ENCODE results near the gene TPRA1.

Gene TPRA1

DNA sequence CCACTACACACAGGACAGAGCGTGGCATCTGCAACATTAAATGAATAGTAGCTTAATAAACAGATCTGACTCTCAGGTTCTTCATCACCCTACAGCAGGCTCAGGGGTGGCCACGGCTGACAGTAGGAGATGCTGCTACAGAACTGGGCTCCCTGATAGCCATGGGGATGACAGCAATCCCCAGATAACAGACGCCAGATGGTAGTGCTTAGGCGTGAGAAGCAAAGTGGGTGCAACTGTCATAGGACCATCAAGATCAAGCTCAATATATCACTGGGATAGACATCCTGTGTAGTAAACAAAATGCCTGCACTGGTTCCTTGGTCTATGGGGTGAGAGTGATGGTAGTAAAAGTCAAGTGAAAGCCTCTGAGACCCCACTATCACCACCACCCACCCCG, 2.6 kb upstream of the TPRA1 start:
- DNase-seq (ENCODE audit: low read depth in 1 of 2, low spot score in 1 of 2) = no peak

DNA sequence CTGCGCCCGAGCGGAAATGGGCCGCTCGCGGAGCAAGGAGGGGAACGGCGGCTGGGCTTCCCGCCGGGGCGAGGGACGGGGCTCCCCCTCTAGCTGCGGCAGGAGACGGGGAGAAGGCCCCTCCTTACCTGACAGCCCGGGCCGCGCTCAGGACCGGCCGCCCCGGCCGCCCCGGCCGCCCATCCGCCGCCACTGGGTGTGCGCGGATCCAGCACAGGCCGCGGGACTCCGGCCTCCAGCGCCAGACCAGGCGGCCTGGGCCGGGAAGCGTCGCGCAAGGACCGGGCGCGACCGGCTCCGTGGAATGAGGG, 296 bp downstream of the TPRA1 start:
- DNase-seq (ENCODE audit: low read depth in 1 of 2, low spot score in 1 of 2) = no peak

DNA sequence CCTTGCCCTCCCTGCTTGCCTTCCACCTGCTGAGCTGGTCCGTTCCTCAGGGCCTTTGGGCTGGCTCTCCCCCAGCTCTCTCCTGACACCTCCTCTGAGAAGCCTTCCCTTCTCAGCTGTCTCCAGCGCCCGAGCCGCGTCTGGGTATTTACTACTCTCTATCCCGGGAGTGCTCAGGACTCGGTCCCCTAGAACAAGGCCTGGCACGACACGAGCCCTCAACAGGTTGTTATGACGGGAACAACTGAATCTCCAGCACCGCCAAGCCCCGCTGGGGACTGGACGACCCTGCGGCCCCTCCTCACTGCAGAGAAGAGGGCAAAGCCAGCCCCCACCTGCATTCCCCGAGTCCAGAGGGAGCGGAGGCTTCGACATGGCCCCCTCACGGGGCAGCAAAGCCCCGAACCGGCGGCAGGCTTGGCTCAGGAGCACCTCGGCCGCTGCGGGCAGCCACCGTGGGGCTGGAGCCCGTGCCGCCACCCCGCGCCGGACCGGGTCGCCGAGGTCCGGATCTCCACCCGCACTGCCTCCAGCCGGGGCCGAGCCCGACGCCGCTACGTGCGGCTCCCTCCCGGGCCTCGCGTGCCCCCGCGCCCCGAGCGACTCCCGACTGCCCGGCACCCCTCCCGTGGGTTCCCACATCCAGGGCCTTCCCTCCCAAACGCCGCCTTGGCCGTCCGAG, 792 bp downstream of the TPRA1 start:
- DNase-seq (ENCODE audit: low read depth in 1 of 2, low spot score in 1 of 2) = no peak

DNA sequence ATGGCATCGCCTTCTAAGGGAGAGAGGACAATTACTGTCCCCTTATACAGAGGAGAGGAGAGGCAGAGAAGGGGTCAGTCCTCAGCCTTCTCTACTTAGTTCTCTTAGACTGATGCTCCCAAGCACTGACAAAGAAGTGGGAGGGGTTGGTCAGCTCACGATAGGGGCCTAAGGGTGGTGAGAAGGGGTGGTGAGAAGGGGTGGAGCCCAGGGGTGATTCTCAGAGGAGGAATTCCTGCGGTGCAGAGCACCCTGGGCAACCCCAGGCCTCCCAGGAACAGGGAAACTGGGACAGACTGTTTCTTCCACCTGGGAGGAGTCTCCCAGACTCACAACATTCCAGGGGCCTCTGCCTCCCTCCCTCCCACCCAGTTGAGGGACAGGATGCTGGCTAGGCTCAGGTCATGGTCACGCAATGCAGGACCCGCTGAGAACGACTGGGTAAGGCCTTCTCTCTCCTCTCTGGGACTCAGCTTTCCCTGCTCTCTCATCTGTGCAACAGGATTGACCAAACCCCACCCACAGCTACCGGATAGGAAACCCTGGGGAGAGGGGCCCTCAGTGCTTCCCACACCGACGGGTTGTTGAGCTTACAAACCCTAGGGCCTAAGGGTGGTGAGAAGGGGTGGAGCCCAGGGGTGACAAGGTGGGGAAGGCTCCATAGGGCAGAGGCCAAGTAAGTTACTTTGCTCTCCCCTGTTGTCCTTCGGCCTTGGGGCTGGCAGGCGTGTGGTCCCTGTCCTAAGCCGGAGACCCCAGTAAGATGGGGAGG, 1.5 kb downstream of the TPRA1 start:
- no peak for DNase-seq (ENCODE audit: low read depth in 1 of 2, low spot score in 1 of 2)

- DNase-seq (ENCODE audit: low read depth in 1 of 2, low spot score in 1 of 2) = no peak
Observed at GRCh38 chr3:127587876-127588275, 2.7 kb downstream of the TPRA1 start.

DNA sequence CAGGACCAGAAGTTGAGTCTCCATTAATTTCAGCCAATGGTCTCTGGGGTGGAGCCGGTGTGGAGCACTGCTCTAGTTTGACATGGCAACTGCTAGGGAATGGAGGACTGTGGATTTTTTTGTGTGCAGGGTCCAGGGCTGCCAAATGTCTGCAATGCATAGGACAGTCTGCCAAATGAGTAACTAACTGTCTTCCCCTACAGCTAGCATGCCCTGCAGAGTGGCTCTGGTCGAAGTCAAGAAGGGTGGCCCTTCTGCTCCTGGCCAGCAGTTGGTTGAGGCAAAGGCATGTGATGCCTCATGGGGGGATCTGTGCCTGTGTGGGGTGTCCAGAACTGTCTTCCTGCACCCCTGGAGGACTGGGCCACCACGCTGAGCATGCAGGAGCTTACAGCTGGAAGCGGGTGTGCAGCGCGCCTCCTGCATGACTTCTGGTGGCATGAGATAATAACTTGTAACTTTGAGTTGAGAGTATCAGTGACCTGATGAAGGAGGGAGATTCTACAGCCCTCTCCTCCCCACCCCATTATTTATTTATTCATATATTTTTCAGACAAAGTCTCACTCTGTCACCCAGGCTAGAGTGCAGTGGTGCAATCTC, 4.6 kb downstream of the TPRA1 start:
- DNase-seq (ENCODE audit: low read depth in 1 of 2, low spot score in 1 of 2) = no peak

DNA sequence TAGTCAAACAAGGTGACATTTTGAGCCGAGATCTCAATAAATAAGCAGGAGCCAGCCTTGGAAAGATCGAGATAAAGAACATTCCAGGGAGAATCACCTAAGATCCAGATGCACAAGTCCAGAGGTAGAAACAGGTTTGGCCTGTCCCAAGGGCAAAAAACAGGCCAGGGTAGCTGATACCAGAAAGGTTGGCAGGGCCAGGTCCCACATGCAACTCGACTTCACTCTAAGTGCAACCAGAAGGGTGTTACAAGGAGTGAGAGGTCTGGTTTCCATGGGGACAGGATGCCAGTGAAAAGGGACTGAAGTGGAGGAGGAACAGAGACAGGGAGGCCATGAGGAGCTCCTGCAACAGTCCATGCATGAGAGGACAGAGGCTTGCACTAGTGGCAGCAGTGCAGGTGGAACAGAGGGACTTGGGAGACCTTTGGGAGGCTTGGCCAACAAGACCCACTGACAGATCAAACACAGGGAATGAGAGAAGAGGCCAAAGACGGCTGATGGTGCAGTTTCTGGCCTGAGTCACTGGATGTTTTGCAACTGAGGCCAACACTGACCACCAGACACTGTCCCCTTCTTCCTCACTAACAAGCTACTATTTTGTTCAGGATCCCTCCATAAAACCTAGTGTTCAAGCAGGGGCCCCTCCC, 5.2 kb downstream of the TPRA1 start:
- no peak for DNase-seq (ENCODE audit: low read depth in 1 of 2, low spot score in 1 of 2)

DNA sequence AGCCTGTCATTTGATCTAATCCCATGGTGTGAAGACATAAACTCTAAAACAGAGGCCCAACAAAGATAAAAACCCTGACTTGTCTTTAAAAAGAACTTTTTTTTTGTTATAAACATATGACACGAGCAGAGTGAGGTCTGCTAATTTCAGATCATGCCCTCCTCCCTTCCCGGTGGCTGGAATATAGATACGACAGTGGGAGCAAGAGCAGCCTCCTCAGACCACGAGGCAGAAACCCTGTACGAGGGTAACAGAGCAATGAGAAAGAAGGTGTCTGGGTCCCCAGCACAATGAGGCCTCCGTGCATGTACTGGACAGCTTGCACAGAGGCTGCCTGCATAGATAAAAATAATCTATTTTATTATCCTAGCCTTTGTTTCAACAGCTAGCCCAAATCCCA, 5.8 kb downstream of the TPRA1 start:
- no peak for DNase-seq (ENCODE audit: low read depth in 1 of 2, low spot score in 1 of 2)

DNA sequence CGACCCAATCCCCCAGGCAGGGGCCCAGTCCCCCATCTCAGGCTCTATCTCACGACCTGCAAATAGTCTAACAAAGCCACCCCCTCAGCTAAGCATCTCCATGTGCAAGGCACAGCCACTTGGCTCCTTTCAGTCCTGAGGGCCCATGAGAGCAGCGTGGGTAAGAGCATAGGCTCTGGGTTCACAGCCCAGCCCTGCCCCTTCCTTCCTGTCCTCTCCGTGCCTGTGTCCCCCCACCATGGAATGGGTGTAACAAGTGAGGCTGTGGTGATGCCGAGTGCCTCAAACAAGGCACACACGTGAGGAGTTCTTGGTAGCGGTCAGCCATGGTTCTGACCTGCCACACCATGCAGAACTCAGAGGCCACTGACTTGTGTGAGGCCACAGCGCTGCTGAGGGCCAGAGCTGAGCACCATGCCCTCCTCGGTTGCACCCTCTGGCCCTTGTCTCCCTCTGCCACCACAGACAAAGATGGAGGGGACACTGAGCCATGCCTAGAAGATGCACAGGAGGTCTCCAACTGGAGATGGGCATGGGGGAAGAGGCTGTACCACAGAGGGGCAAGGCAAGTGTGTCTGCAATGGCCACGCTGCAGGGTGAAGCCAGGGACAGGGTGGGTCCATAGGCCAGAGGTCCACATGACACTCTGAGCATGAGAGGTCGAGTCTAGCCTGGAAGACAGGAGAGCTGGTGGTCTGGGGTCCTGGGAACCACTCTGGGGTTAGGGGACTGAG, 10.0 kb downstream of the TPRA1 start:
- no peak for DNase-seq (ENCODE audit: low read depth in 1 of 2, low spot score in 1 of 2)

- DNase-seq (ENCODE audit: low read depth in 1 of 2, low spot score in 1 of 2) = no peak
Observed at GRCh38 chr3:127578802-127579201, 11.7 kb downstream of the TPRA1 start.

DNA sequence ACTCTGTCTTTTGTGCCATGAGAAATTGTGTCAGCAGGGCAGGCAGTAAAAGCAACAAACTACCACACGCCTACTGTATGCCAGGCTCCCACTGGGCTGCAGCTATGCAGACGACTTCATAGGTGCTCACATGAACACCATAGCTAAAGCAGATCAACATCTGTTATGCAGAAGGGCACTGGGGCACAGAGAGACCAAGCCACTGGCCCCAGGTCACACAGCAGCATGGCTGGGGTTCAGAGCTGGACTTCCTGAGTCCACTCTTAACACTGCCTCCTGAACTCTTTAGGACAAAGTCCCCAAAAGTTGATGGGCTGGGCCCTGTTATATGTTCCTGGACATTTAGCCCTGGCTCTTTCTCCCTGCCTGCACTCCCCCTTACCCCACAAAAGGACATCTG, 12.4 kb downstream of the TPRA1 start:
- DNase-seq (ENCODE audit: low read depth in 1 of 2, low spot score in 1 of 2) = no peak

- DNase-seq (ENCODE audit: low read depth in 1 of 2, low spot score in 1 of 2) = no peak
Observed at GRCh38 chr3:127577448-127577847, 13.1 kb downstream of the TPRA1 start.

GRCh38 chr3:127574880-127575878, 15.4 kb downstream of the TPRA1 start:
- peak; percentile 71 to 78 for DNase-seq (ENCODE audit: low read depth in 1 of 2, low spot score in 1 of 2)

- no peak for DNase-seq (ENCODE audit: low read depth in 1 of 2, low spot score in 1 of 2)
Observed at GRCh38 chr3:127573912-127574311, 16.6 kb downstream of the TPRA1 start.

- DNase-seq (ENCODE audit: low read depth in 1 of 2, low spot score in 1 of 2) = no peak
Observed at GRCh38 chr3:127573401-127573800, 17.1 kb downstream of the TPRA1 start.

- no peak for DNase-seq (ENCODE audit: low read depth in 1 of 2, low spot score in 1 of 2)
Observed at GRCh38 chr3:127572735-127573134, 17.8 kb downstream of the TPRA1 start.

GRCh38 chr3:127572186-127572585, 18.3 kb downstream of the TPRA1 start:
- no peak for DNase-seq (ENCODE audit: low read depth in 1 of 2, low spot score in 1 of 2)

DNA sequence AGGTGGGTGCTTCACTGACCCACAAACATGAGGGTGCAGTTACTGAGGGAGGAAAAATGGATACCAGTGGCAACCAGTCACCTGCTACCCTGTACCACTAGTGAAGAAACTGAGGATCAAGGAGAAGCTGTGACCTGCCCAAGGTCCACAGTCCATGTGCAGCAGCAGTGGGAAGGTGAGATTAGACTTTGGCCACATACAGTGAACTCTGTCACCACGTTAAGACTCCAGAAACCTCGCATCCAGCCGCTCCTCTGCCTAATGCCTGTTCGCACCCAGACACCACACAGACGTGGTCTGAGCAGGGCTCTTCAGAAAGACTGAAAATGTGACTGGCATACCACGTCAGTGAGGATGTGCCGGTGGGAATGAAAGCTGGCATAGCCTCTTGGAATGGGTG, 20.0 kb downstream of the TPRA1 start:
- DNase-seq (ENCODE audit: low read depth in 1 of 2, low spot score in 1 of 2) = no peak

DNA sequence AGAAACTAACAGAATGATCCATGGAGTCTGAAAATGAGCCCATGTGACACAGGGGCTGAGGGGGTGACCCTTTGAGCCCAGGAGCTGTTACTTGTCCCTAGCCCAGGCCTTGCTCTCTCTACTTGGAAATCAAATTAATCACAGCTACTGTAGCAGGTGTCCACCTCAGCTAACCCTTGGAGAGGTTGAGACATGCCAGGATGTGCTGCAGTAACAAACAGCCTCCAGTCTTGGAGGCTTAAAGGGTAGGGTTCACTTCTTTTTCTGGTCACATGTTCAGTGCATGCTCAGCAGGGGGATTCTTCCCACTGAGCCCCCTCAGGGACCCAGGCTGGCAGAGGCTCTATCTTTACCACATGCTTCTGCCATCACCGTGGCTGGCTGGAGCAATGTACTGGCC, 21.4 kb downstream of the TPRA1 start:
- no peak for DNase-seq (ENCODE audit: low read depth in 1 of 2, low spot score in 1 of 2)

DNA sequence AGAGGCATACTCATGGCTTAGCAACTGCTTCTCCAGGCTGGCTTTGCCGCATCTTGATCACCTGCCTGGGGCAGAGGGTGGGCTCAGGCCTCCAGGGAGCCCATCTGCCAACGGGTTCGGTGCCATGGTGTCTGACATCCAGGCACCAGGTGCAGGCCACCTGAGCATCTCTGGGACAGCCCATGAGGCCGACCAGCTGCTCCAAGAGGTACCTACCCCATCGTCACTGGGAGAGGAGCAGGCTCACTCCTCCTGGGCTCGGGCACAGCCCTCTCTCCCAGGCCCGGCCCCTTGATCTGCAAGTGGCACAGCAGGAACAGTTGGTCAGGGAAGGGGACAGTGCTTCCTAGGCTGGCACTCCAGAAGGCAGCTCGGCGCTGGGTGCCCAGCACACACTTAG, 21.9 kb downstream of the TPRA1 start:
- no peak for DNase-seq (ENCODE audit: low read depth in 1 of 2, low spot score in 1 of 2)

All from activated T-helper 1 cell treated with anti-CD3 and anti-CD28 coated beads, Interleukin-2, amount 50 U/mL, for 16 hours (primary cell).